ENCODE results near the gene HRH4.

The HRH4 gene

GRCh38 chr18:24460388-24460787 is at the start of gene HRH4:
Gene HRH4, plus strand, starts transcription at chr18:24460637. Its CDS starts 92 bp downstream, at chr18:24460729.
- DNase-seq: no peak

- no peak for DNase-seq
Measured at GRCh38 chr18:24413148-24413547, 47.3 kb upstream of the HRH4 start.

DNA sequence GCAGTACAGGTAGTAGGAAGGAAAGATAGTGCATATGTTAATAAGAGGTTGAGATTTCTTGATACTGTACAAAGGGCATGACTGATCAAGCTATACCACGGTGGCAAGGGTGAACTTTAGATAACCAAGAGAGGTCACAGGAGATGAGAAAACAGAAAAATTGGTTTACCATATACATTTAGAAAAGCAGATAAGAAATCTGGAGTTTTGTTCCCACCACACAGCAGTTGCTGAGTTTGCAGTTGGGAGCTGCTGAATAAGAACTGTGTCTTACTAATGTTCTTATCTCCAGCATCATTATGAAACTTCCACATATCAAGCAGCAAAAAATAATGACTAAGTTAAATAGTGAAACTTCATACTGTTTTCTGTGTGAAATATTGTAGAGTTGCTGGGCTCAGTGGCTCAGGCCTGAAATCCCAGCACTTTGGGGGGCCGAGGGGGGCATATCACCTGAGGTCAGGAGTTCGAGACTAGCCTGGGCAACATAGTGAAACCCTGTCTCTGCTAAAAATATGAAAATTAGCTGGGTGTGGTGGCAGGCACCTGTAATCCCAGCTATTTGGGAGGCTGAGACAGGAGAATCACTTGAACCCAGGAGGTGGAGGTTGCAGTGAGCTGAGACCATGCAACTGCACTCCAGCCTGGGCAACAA is 46.0 kb upstream of the HRH4 start:
- no peak for DNase-seq

- no peak for DNase-seq
Measured at GRCh38 chr18:24417480-24417879, 43.0 kb upstream of the HRH4 start.

- DNase-seq: no peak
Measured at GRCh38 chr18:24420551-24420950, 39.9 kb upstream of the HRH4 start.

DNA sequence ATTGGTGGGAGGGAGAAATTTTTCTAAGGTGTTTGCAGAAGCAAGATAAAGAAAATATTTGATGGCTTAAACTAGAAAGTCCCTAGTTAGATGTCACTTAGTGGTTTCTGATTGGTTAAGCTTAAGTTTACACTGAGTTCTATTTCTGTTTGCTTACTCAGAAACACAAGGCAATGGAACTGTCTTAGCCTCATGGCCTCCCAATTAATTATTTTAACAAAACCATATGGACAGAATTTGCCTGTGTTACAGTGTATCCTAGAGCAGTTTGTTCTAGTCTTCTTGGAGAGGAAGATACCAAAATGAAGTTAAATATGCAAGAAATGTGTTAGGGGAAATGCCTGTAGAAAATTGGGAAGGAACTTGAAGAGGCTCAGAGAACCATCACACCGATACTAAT is 38.6 kb upstream of the HRH4 start:
- DNase-seq: no peak

- no peak for DNase-seq
Measured at GRCh38 chr18:24426073-24426397, 34.4 kb upstream of the HRH4 start.

- peak; percentile 96 for DNase-seq
Measured at GRCh38 chr18:24426398-24427294, 33.8 kb upstream of the HRH4 start, which contains the start of gene IMPACT. Gene IMPACT, plus strand, starts transcription at chr18:24426670. Its CDS starts 87 bp downstream, at chr18:24426757.

- DNase-seq: peak; percentile 36
Measured at GRCh38 chr18:24427484-24427883, 33.0 kb upstream of the HRH4 start.

DNA sequence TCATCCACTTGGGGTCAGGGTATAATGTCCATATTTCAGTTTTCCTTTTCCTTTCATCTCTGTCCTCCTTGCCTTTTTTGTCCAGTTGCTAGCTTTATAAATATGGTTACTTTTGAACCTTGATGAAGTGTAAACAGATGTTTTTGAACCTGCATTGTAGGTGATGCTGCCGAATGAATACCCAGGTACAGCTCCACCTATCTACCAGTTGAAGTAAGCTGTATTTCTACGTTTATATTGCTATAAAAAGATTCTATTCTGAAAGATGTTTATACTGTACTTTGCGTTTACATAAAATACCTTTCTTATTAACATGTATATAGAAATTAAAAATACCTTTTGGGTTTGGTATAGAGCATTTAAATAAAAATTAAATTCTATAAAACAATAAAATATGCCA is 31.7 kb upstream of the HRH4 start:
- no peak for DNase-seq

DNA sequence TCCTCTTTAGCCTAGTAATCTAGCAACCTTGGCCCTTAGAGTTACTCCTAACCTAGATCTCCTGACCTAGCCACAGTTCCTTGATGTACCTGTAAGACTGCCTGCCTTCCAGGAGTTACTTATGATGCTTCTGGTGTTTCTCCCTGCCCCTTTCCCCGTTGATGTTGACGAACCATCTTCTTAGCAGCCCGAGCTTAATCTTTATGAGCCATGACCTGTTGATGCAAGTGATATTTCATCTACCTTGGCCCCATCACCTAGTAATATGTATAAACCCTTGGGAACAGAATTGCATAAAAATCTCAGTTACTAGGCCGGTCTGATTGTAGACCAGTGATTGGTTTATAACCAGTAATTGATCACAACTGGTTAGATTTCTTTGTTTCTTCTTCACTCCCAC is 31.2 kb upstream of the HRH4 start:
- no peak for DNase-seq

DNA sequence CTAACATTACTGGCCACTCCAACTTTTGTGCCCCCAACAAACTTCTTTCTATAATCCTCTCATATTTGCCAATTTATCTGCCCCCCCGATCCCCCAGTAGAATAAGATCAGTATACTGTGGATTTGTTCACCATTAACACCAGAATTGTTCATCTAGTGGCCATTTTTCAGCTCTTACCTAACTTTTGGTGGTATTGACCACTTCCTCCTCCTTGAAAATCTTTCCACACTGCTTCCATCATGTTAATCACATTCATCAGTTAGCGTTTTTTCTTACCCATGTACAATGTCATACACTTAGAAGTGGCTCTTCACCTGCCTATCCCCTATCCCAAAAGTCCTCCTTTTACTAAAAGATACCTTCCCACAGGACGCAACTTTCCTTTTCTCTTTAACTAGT is 27.8 kb upstream of the HRH4 start:
- DNase-seq: no peak

GRCh38 chr18:24436939-24437338 is 23.5 kb upstream of the HRH4 start:
- DNase-seq: no peak

DNA sequence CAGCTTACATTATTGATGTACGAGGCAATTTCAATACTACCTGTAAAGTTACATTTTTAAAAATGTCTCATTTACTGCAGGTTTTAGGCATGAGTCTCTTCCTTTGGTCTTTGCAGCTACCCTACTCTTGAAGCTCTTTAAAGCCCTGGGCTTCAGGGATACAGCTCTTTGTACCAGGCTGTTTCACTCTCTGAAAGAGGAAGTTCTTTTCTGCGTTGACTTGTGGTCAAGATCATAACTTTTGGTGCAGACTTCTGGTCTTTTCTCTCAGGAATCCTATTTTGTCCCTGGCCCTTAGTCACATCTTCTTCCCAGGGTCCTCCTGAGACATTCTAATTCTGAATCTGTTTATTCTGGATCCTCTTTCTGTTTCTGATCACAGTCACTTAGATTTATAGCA is 16.6 kb upstream of the HRH4 start:
- no peak for DNase-seq

- DNase-seq: no peak
Measured at GRCh38 chr18:24446453-24446852, 14.0 kb upstream of the HRH4 start.

GRCh38 chr18:24446953-24447538 is 13.4 kb upstream of the HRH4 start:
- no peak for DNase-seq

- DNase-seq: no peak
Measured at GRCh38 chr18:24447961-24448360, 12.5 kb upstream of the HRH4 start.

GRCh38 chr18:24456549-24456948 is 3.9 kb upstream of the HRH4 start:
- no peak for DNase-seq

- no peak for DNase-seq
Measured at GRCh38 chr18:24459772-24460171, 665 bp upstream of the HRH4 start.

GRCh38 chr18:24461996-24462395 is 1.6 kb downstream of the HRH4 start:
- no peak for DNase-seq

DNA sequence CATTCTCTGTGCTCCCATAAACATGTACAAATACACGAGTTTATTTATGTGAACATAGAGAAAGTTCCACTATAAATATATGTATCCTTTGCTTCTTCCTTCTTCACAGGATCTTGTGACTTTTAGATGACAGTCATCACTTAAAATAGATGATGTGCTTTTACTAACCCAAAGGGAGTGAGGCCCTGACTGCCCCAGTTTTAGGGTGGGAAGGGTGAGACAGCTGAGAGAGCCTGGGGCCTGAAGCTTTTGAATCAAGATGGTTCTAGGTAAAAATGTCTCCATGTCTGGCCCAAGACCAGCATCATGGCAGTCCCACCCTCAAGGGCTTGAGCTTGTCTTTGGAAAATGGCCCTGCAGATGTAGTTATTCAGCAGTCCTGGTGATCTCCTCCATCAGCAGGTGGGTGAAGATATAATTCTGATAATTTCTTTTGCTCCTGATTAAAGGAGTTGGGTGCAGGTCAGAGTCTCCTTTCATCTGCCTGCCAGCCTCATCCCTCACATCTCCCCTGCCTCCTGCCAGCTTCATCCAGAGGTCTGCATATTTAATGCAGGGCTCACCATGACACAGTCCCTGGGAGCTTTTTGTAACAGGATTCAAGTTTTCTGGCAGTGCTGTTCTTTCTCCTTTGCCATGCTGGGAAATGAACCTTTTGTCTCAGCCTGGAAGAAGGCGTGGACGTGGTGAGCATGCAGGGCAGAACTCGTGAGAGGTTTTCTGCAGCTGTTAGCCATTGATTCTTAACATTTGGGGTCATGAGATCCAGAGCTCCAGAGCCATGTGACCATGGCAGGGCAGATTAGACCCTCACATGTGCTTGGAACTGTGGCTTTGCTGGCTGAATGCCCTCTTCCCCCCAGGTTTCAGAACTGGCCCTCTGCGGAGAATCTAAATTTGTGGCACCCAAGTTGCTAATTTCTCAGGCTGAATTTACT is 2.7 kb downstream of the HRH4 start:
- DNase-seq: peak; percentile 31

DNA sequence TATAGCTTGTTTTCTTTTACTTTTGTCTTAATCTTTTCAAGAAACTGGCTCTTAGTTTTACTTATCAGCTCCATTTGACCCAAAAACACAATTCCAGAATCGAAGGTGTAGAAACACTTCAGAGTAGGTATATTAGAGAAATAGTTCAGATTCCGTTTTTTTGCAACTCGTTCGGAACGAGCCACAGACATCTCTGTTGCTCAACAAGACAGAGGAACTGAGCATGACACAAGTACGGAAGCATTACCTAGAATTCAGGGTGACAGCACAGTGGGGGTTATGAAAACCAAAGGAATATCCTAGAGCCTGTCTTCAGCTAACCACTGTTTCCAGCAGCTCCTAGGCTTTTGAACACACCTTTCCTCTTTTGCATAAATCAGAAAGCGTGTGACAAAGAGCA is 5.0 kb downstream of the HRH4 start:
- no peak for DNase-seq

- DNase-seq: no peak
Measured at GRCh38 chr18:24466771-24467170, 6.3 kb downstream of the HRH4 start.
